Measurements from ENCODE around the gene PPM1M.

Gene PPM1M

GRCh38 chr3:52200981-52201679, 44.4 kb upstream of the PPM1M start:
- no peak for DNase-seq (ENCODE audit: extremely low read depth, low read depth)
- no peak for TF ChIP-seq CTCF (IDR thresholded peaks at IDR 0.05; ENCODE audit: low read depth, low read length)

GRCh38 chr3:52202384-52203077, 43.0 kb upstream of the PPM1M start:
- TF ChIP-seq CTCF (IDR thresholded peaks at IDR 0.05; ENCODE audit: low read depth, low read length): no peak
- no peak for DNase-seq (ENCODE audit: extremely low read depth, low read depth)

GRCh38 chr3:52203701-52204100, 41.9 kb upstream of the PPM1M start:
- no peak for TF ChIP-seq CTCF (IDR thresholded peaks at IDR 0.05; ENCODE audit: low read depth, low read length)
- no peak for DNase-seq (ENCODE audit: extremely low read depth, low read depth)

GRCh38 chr3:52204337-52205073, 41.1 kb upstream of the PPM1M start:
- no peak for TF ChIP-seq CTCF (IDR thresholded peaks at IDR 0.05; ENCODE audit: low read depth, low read length)
- DNase-seq (ENCODE audit: extremely low read depth, low read depth): no peak

GRCh38 chr3:52205727-52206372, 39.7 kb upstream of the PPM1M start:
- DNase-seq (ENCODE audit: extremely low read depth, low read depth): no peak
- no peak for TF ChIP-seq CTCF (IDR thresholded peaks at IDR 0.05; ENCODE audit: low read depth, low read length)

- DNase-seq (ENCODE audit: extremely low read depth, low read depth): no peak
- TF ChIP-seq CTCF (IDR thresholded peaks at IDR 0.05; ENCODE audit: low read depth, low read length): no peak
These were observed 37.0 kb upstream of the PPM1M start for GRCh38 chr3:52208556-52208955.

Data from AG09319 (cell line).